ENCODE measurements around the gene HSFX1. TPM values are rescaled to one million over a fixed set of nuclear protein-coding genes. Genes with fewer than 3 reads are reported as not detected.
"Not testable (repeated sequence)": the region's sequence is repeated elsewhere in the genome, so short reads cannot be mapped to it uniquely, and the experiment has no call there.

Gene HSFX1
- total RNA-seq, 4 donors from 2014 or later: 0.54 to 3.4 (median 2.6) TPM

DNA sequence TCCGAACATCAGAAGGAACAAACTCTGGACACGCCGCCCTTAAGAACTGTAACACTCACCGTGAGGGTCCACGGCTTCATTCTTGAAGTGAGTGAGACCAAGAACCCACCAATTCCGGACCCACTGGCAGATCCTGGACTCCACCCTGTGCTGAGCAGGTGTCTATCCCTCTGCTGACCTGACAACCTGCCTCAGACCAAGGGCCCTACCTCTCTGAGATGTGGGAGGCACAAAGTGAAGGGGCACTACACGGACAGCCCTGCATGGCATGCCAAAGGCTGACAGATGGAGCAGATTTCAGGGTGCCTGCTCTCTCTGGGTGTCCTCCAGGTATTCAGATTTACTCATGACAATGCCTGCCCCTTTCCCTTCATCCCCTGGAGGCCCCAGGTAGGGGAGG lies 14.0 kb upstream of the HSFX1 start:
- Histone ChIP-seq H3K4me3 (replicated peaks in 1 of 3) (no peak overlapping the region), H3K27me3 (no peaks in the 10 kb centered on the region), H3K27ac (no peak overlapping the region), H3K9me3 (no peaks in the 10 kb centered on the region), H3K4me1 (no peaks in the 10 kb centered on the region), H3K36me3 (no peaks in the 10 kb centered on the region)
- 60 to 96% methylated on average over 1 to 4 of the region's 7 CpGs for WGBS, 2 donors
- DNase-seq: no peak
- TF ChIP-seq, protein P1, sequence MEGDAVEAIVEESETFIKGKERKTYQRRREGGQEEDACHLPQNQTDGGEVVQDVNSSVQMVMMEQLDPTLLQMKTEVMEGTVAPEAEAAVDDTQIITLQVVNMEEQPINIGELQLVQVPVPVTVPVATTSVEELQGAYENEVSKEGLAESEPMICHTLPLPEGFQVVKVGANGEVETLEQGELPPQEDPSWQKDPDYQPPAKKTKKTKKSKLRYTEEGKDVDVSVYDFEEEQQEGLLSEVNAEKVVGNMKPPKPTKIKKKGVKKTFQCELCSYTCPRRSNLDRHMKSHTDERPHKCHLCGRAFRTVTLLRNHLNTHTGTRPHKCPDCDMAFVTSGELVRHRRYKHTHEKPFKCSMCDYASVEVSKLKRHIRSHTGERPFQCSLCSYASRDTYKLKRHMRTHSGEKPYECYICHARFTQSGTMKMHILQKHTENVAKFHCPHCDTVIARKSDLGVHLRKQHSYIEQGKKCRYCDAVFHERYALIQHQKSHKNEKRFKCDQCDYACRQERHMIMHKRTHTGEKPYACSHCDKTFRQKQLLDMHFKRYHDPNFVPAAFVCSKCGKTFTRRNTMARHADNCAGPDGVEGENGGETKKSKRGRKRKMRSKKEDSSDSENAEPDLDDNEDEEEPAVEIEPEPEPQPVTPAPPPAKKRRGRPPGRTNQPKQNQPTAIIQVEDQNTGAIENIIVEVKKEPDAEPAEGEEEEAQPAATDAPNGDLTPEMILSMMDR (IDR thresholded peaks at IDR 0.05): no peak
- no peak for TF ChIP-seq POLR2A (IDR thresholded peaks at IDR 0.05)
- intact Hi-C loops (cut with DNase I): no loop called here

DNA sequence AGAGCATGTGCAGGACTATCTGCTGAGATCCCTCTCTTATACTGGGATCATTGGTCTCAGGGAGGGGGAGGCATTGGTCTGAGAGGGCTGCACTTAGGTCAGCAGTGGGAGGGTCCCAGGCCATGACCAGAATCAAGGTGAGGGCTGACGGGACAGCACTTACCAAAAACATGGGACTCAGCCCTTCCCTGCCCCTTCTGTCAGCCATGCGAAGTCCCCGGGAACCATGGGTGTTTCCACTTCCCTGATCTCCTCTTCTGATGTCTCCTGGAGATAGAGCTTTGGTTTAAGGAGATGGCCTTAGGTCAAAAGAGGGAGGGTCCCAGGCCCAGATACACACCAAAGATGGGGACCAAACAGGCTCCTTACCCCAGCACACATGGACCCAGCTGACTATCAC lies 12.9 kb upstream of the HSFX1 start:
- no peak for DNase-seq
- H3K4me1 ChIP-seq: no peaks in the 10 kb centered on the region
- no peaks in the 10 kb centered on the region for H3K36me3 ChIP-seq
- H3K27me3 ChIP-seq: no peaks in the 10 kb centered on the region
- WGBS, 2 donors: 80 to 100% methylated on average over 1 to 2 of the region's 3 CpGs
- TF ChIP-seq, protein P1 (IDR thresholded peaks at IDR 0.05): no peak
- TF ChIP-seq POLR2A (IDR thresholded peaks at IDR 0.05): no peak
- no peak overlapping the region for H3K4me3 ChIP-seq (replicated peaks in 1 of 3)
- intact Hi-C loops (cut with DNase I): no loop called here
- H3K9me3 ChIP-seq: no peaks in the 10 kb centered on the region
- no peak overlapping the region for H3K27ac ChIP-seq

DNA sequence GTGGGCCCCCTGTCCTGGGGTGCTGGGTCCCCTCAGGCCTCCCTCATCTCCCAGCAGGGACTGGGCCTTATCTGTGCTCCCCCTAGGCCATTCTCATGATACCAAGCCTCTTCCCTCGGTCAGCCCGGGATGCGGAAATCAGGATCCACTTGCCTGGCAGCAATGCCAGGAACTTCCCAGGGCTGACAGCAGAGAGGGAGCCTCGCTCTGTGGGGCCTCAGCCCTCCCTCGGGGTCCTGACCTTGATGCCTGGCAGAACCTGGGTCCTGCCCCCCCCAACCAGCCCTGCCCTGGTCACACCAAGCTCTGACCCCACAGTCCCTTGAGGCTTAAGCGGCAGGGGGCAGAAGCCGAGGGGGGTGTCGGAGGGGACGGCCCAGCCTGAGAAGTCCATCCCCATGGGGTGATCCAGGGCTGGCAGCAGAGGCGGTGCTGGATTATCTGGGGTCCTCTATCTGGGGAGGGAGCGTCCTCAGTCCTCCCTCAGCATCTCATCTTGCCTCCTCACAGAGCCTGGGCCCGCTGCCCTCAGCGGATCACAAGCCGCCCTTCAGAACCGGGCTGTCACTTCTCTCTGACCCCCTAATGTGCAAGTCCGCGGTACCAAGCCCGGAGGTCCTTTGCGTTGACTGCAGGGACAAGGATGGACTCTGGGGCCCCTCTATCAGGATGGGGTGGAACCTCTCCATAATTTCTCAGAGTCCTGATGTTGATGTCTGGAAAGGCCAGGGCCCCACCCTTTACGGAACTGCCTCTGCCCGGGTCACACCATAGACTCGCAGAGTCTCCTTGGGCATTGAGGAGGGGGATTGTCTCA lies 11.8 kb upstream of the HSFX1 start:
- intact Hi-C loops (cut with DNase I); H3K27me3 ChIP-seq: not testable (repeated sequence)
- WGBS, 2 donors: 93% methylated on average over 9 of the region's 22 CpGs; no CpG with 5 or more reads in 1 of the 2 donors

DNA sequence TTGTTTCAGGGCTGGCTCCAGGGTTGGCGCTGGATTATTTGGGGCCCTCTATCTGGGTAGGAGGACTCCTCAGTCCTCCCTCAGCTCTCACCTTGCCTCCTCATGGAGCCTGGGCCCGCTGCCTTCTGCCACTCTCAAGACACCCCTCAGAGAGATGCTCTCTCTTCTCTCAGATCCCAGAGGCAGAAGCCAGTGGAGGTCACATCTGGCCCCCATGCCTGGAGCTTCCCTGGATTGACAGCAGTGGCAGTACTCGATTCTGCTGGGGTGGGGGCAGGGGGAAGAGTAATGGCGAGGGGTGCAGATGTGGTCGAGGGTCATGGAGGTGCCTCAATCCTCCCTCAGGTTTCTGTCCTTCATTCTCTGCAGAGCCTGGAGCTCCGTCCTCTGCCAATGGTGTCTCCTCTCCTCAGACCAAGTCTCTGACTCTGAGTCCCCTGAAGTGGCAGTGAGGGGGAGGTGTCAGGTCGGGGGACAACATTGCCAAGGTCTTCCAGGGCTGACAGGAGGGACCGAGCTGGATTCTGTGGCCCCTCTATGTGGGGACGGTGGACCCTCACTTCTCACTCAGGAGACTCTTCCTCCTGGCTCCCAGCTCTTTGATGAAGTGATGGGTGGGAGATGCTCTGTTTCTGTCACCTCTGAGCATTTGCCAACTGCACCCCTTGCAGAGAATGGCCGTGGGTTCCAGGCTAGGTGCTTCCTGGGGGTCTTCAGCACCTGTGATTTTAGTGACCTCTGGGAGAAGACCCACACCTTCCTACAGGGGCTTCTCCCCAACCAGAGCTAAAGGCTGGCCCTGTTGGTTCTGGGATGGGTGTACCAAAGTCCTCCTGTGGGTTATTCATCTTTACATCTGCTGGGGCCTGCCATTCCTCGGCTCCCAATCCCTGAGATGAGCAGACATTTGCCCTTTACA lies 10.9 kb upstream of the HSFX1 start:
- 90% methylated on average over 4 of the region's 11 CpGs; no CpG with 5 or more reads in 1 of the 2 donors for WGBS, 2 donors
- DNase-seq: no peak
- no peaks in the 10 kb centered on the region for H3K4me1 ChIP-seq
- H3K27ac ChIP-seq: no peak overlapping the region
- H3K27me3 ChIP-seq: no peaks in the 10 kb centered on the region
- H3K9me3 ChIP-seq: no peaks in the 10 kb centered on the region
- H3K36me3 ChIP-seq: no peaks in the 10 kb centered on the region
- H3K4me3 ChIP-seq (replicated peaks in 1 of 3): no peak overlapping the region
- intact Hi-C loops (cut with DNase I): no loop called here
- TF ChIP-seq, protein P1 (IDR thresholded peaks at IDR 0.05): no peak
- no peak for TF ChIP-seq POLR2A (IDR thresholded peaks at IDR 0.05)

More for the DNA sequence above, 11.8 kb upstream of the HSFX1 start:
- not testable (repeated sequence) for H3K36me3 ChIP-seq; DNase-seq; H3K27ac ChIP-seq; H3K4me3 ChIP-seq (replicated peaks in 1 of 3); H3K9me3 ChIP-seq; H3K4me1 ChIP-seq

DNA sequence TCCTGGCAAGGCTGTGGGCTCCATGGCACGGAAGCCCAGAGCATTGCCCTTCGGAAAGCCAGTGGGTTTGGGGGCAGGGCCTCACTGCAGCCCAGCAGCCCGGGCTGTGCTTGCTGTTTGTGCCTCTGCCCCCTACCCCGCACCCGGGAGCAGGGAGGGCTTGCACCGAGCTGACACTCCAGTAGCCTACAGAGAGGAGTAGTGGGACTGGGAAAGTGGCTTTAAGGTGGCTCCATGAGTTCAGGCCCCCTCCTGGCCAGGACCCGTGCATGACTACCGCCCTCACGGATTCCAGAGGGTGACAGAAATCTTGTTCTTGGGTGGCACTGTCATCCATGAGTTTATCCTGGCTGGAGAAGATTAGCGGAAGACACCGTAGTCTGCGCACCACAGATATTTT lies 3.5 kb upstream of the HSFX1 start:
- H3K27me3 ChIP-seq; intact Hi-C loops (cut with DNase I); H3K27ac ChIP-seq; H3K36me3 ChIP-seq; DNase-seq; H3K4me1 ChIP-seq; H3K4me3 ChIP-seq (replicated peaks in 1 of 3); H3K9me3 ChIP-seq: not testable (repeated sequence)
- no CpG with 5 or more reads among the region's 12 CpGs for WGBS, 2 donors

DNA sequence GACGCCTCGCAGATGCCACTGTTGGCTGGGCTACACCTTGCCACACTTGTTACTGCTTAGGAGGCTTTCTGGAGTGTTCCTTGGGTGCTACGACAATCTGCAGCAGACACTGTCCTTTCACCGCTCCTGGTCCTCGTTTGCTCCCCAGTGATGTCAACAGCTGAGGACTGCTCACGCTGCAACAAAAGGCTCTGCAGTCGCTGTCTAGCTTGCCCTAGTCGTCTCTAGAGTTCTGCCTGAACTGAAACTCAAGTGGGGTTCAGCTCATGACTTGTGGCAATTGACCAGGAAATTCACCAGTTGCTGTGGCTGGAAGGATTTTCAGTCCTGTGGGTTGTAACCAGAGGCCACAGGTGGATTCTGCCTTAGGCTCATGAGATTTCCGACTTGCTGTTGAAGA lies 842 bp upstream of the HSFX1 start:
- DNase-seq; intact Hi-C loops (cut with DNase I); H3K36me3 ChIP-seq; H3K4me1 ChIP-seq; H3K4me3 ChIP-seq (replicated peaks in 1 of 3); H3K27me3 ChIP-seq; H3K27ac ChIP-seq; H3K9me3 ChIP-seq: not testable (repeated sequence)
- no CpG with 5 or more reads among the region's 9 CpGs for WGBS, 2 donors

DNA sequence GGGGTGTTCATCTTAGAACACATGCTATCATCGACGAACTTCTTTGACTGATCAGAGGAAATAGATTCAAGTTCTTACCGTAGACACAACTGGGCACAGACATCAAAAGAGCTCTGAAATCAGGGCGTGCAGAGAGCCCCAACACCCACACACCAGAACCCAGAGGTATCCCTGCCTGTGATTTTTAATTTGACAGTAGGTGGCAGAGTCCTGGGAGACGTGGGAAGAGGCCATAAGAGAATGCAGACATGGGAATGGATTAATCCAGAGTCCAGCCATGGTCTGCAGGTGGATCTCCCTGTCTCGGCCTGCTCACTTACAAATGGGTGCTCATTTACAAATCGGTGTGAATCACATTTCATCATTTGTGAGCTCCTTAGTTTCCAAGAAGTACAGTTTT lies 4.1 kb downstream of the HSFX1 start:
- intact Hi-C loops (cut with DNase I): not testable (repeated sequence)

DNA sequence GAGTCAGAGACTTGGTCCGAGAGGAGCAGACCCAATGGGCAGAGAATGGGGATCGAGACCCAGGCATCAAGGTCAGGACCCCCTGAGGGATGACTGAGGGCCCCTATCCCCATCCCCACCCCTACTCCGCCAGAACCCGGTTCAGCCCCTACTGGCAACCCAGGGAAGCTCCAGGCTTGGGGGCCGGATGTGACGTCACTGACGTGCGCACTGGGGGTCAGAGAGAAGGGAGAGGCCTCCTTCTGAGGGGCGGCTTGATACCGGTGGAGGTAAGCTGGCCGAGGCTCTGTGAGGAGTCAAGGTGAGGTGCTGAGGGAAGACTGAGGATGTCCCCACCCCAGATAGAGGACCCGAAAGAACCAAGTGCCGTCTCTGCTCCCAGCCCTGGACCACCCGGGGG lies 7.9 kb downstream of the HSFX1 start, which contains the start of gene MAGEA9:
TSS of gene MAGEA9 (plus strand) at position 204 of the 400 bp plus-strand sequence. CDS start 4,281 bp downstream, outside the sequence.
- no CpG with 5 or more reads among the region's 14 CpGs for WGBS, 2 donors
- DNase-seq; H3K27me3 ChIP-seq; H3K36me3 ChIP-seq; intact Hi-C loops (cut with DNase I); H3K27ac ChIP-seq; H3K4me1 ChIP-seq; H3K4me3 ChIP-seq (replicated peaks in 1 of 3); H3K9me3 ChIP-seq: not testable (repeated sequence)

More for the DNA sequence above, 4.1 kb downstream of the HSFX1 start:
- no CpG with 5 or more reads among the region's 7 CpGs for WGBS, 2 donors
- H3K36me3 ChIP-seq; H3K9me3 ChIP-seq; H3K27me3 ChIP-seq; H3K4me3 ChIP-seq (replicated peaks in 1 of 3); DNase-seq; H3K4me1 ChIP-seq; H3K27ac ChIP-seq: not testable (repeated sequence)

DNA sequence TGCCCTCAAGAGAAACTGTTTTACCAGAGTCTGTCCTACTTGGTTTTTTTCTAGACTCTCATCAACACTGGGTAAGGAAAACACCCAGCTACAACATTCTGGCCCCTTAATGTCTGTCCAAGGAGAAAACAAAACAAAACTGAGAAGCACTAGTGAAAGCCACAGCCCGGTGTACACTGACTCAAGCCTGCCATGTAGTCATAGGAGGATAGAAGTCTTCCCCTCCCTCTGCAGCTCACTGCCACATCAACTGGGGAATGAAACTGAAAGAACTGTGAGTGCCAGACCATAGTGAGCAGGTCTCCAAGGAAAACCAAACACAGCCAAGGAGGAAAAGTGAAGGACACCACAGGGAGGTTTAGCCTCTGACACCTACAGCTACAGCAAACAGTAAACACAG lies 21.7 kb downstream of the HSFX1 start:
- H3K36me3 ChIP-seq; H3K4me3 ChIP-seq (replicated peaks in 1 of 3); intact Hi-C loops (cut with DNase I); DNase-seq; H3K27me3 ChIP-seq; H3K9me3 ChIP-seq; H3K27ac ChIP-seq; H3K4me1 ChIP-seq: not testable (repeated sequence)
- WGBS, 2 donors: no CpG with 5 or more reads among the region's 1 CpG

Measured in thyroid gland (tissue), 4 donors.